Peyer's patch (tissue), 4 donors: ENCODE results near the gene DEFB108B. TPM values are rescaled to one million over a fixed set of nuclear protein-coding genes. Genes with fewer than 3 reads are reported as not detected.

ENCODE experiments used
- small RNA-seq, 2 donors: library from RNA; depleted of rRNA; stranded (forward); fragments of <200 nt; gene quantifications; one replicate each; pipeline ENCODE3, GENCODE V24; 2016
- total RNA-seq, 4 donors: library from RNA; depleted of rRNA; stranded (reverse); fragments of >200 nt; gene quantifications; one replicate each; pipeline ENCODE4 v1.1.0, GENCODE V29; 2016

The DEFB108B gene
- total RNA-seq, 4 donors from 2014 or later = not detected

Small RNAs within 50 kb of the gene (small RNA-seq; reads per million reads assigned to genes)
- 0 reads per million in 2 donors for gene RNA5SP342

Other genes with a start within 250 kb of the DEFB108B start
- gene DEFB131B, start 45.3 kb downstream of the DEFB108B start, total RNA-seq = not detected
- gene XNDC1N, start 95.4 kb downstream of the DEFB108B start, total RNA-seq = 10 to 100 TPM; 19.8 to 25.2 (median 24.1) TPM
- 10 to 100 TPM; 43.7 to 83.9 (median 52.4) TPM for gene RNF121, start 95.8 kb downstream of the DEFB108B start, total RNA-seq
- 10 to 100 TPM; 16.1 to 45.4 (median 28.2) TPM for gene IL18BP, start 165.7 kb downstream of the DEFB108B start, total RNA-seq
- 100 to 1,000 TPM; 297 to 512 (median 388) TPM for gene NUMA1, start 247.3 kb downstream of the DEFB108B start, total RNA-seq
- gene LRRC51, start 247.7 kb downstream of the DEFB108B start, total RNA-seq = 1 to 10 TPM; 2.8 to 7.4 (median 6.0) TPM